ENCODE data around the gene BMP8B.

Gene BMP8B

GRCh38 chr1:39720094-39720999, 68.3 kb downstream of the BMP8B start:
- DNase-seq (ENCODE audit: low read depth), result peak; percentile 14

- DNase-seq (ENCODE audit: low read depth), result no peak
These were observed 70.9 kb downstream of the BMP8B start for GRCh38 chr1:39717809-39718208.

- DNase-seq (ENCODE audit: low read depth), result no peak
These were observed 75.1 kb downstream of the BMP8B start for GRCh38 chr1:39713557-39713956.

- no peak for DNase-seq (ENCODE audit: low read depth)
These were observed 76.7 kb downstream of the BMP8B start for GRCh38 chr1:39711966-39712340.

GRCh38 chr1:39711104-39711965, 77.3 kb downstream of the BMP8B start:
- DNase-seq (ENCODE audit: low read depth), result no peak

GRCh38 chr1:39707506-39707905, 81.2 kb downstream of the BMP8B start:
- no peak for DNase-seq (ENCODE audit: low read depth)
